Peyer's patch (tissue), 4 donors: Measurements from ENCODE around the gene LRBA.

Experiments used
- CTCF ChIP-seq, 6 experiments: fragments of 450-650 bp in 4 of 6; fragments of 200-600 bp in 2 of 6; sonication (generic) in 1 of 6; IDR thresholded peaks; one replicate each; pipeline ENCODE4 v1.5.1; 2017 to 2019; ENCODE audit warnings: antibody characterized with exemption in 6 of 6, mild to moderate bottlenecking in 3 of 6, moderate library complexity in 1 of 6
- POLR2A ChIP-seq, 2 donors: fragments of 450-650 bp; IDR thresholded peaks; one replicate each; pipeline ENCODE4 v1.5.1; 2017; ENCODE audit warnings: antibody characterized with exemption in 2 of 2, mild to moderate bottlenecking in 2 of 2, moderate library complexity in 2 of 2

DNA sequence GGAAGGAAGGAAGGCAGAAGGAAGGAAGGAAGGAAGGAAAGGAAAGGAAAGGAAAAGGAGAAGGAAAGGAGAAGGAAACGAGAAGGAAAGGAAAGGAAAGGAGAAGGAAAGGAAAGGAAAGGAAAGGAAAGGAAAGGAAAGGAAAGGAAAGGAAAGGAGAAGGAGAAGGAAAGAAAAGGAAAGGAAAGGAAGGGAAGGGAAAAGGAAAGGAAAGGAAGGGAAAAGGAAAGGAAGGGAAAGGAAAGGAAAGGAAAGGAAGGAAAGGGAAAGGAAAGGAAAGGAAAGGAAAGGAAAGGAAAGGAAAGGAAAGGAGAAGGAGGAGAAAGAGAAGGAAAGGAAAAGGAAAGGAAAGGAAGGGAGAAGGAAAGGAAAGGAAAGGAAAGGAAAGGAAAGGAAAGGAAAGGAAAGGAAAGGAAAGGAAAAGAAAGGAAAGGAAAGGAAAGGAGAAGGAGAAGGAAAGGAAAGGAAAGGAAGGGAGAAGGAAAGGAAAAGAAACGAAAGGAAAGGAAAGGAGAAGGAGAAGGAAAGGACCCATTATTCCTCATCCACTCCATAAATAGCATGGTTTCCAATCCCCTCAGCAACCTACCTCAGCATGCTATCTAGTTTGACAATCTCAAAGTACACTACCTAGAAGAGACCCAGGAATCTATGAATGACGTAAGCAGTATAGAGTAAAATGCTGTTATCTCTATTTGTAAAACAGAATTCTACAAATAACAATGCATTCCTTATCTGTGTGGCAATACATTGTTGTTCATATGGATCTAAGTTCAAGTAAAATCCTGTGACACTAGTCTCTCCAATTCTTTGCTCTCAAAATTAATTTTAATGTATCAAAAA lies 209.7 kb downstream of the LRBA start:
- TF ChIP-seq CTCF (IDR thresholded peaks at IDR 0.05) (no peak), POLR2A (IDR thresholded peaks at IDR 0.05) (no peak)
